SK-N-MC (cell line): ENCODE measurements around the gene BMERB1.

Source experiments
- DNase-seq: peaks from one replicate; pipeline ENCODE4 v3.0.0-alpha.2; 2011; ENCODE audit warnings: low read depth, low spot score
- H3K27ac ChIP-seq: fragments of 200-600 bp; sonication (generic); 2 replicates; pipeline ENCODE4 v1.5.1; 2016; ENCODE audit warnings: mixed run types
- H3K36me3 ChIP-seq: fragments of 200-600 bp; sonication (generic); 2 replicates; pipeline ENCODE4 v1.6.1; 2017; ENCODE audit warnings: antibody characterized with exemption, low read length, mixed read lengths; ENCODE audit not compliant: insufficient read depth
- H3K4me3 ChIP-seq: fragments of 200-600 bp; sonication (generic); 2 replicates; pipeline ENCODE4 v1.5.1; 2016
- H3K9ac ChIP-seq: fragments of 200-600 bp; sonication (generic); 2 replicates; pipeline ENCODE4 v1.8.0; 2017; ENCODE audit warnings: mixed run types, mixed read lengths; ENCODE audit not compliant: insufficient read length
- H3K9me3 ChIP-seq: fragments of 200-600 bp; sonication (generic); 2 replicates; pipeline ENCODE4 v1.6.1; 2017; ENCODE audit warnings: low read depth, mild to moderate bottlenecking, antibody characterized with exemption, low read length, moderate library complexity, mixed read lengths
- EZH2 ChIP-seq: fragments of 200-600 bp; sonication (generic); IDR thresholded peaks from one replicate; pipeline ENCODE4 v1.6.1; 2017; ENCODE audit warnings: antibody characterized with exemption
- FOXP2 ChIP-seq: optimal IDR thresholded peaks from 2 replicates; pipeline ENCODE3; 2011; ENCODE audit warnings: mild to moderate bottlenecking, moderate library complexity; ENCODE audit not compliant: insufficient read depth; ENCODE audit errors: extremely low read length, control extremely low read depth
- POLR2AphosphoS5 ChIP-seq: IDR thresholded peaks from 2 replicates; pipeline ENCODE4 v1.6.1; 2012; ENCODE audit warnings: mild to moderate bottlenecking, low read depth, low read length, borderline replicate concordance

BMERB1 gene

GRCh38 chr16:15489016-15489415 lies 54.6 kb downstream of the BMERB1 start:
- Histone ChIP-seq H3K9me3 (no peaks in the 10 kb centered on the region), H3K27ac (no peak overlapping the region), H3K9ac (no peak overlapping the region), H3K4me3 (no peak overlapping the region), H3K36me3 (no peaks in the 10 kb centered on the region)
- TF ChIP-seq POLR2AphosphoS5 (no peak), FOXP2 (no peak), EZH2 (no peak)
- DNase-seq = no peak

- no peak for DNase-seq
- no peak overlapping the region for H3K27ac ChIP-seq
- no peaks in the 10 kb centered on the region for H3K36me3 ChIP-seq
- no peaks in the 10 kb centered on the region for H3K9me3 ChIP-seq
- no peak overlapping the region for H3K4me3 ChIP-seq
- TF ChIP-seq FOXP2 (no peak), POLR2AphosphoS5 (no peak), EZH2 (no peak)
- H3K9ac ChIP-seq = no peak overlapping the region
Measured at GRCh38 chr16:15490123-15490711, 55.8 kb downstream of the BMERB1 start.

GRCh38 chr16:15491411-15491810 lies 57.0 kb downstream of the BMERB1 start:
- H3K4me3 ChIP-seq = no peak overlapping the region
- DNase-seq = no peak
- no peaks in the 10 kb centered on the region for H3K36me3 ChIP-seq
- H3K27ac ChIP-seq = no peak overlapping the region
- no peaks in the 10 kb centered on the region for H3K9me3 ChIP-seq
- TF ChIP-seq POLR2AphosphoS5 (no peak), FOXP2 (no peak), EZH2 (no peak)
- H3K9ac ChIP-seq = no peak overlapping the region

GRCh38 chr16:15492091-15492740 lies 57.8 kb downstream of the BMERB1 start:
- TF ChIP-seq POLR2AphosphoS5 (no peak), FOXP2 (no peak), EZH2 (no peak)
- H3K36me3 ChIP-seq = no peaks in the 10 kb centered on the region
- no peak overlapping the region for H3K4me3 ChIP-seq
- no peak overlapping the region for H3K27ac ChIP-seq
- H3K9me3 ChIP-seq = no peaks in the 10 kb centered on the region
- no peak for DNase-seq
- no peak overlapping the region for H3K9ac ChIP-seq

- no peaks in the 10 kb centered on the region for H3K9me3 ChIP-seq
- H3K9ac ChIP-seq = no peak overlapping the region
- no peak overlapping the region for H3K27ac ChIP-seq
- TF ChIP-seq POLR2AphosphoS5 (no peak), FOXP2 (no peak), EZH2 (no peak)
- H3K4me3 ChIP-seq = no peak overlapping the region
- DNase-seq = no peak
- H3K36me3 ChIP-seq = no peaks in the 10 kb centered on the region
Measured at GRCh38 chr16:15493466-15494180, 59.2 kb downstream of the BMERB1 start.

GRCh38 chr16:15494236-15494635 lies 59.8 kb downstream of the BMERB1 start:
- no peak for DNase-seq
- Histone ChIP-seq H3K9me3 (no peaks in the 10 kb centered on the region), H3K9ac (no peak overlapping the region), H3K27ac (no peak overlapping the region), H3K4me3 (no peak overlapping the region), H3K36me3 (no peaks in the 10 kb centered on the region)
- TF ChIP-seq POLR2AphosphoS5 (no peak), EZH2 (no peak), FOXP2 (no peak)

- no peaks in the 10 kb centered on the region for H3K36me3 ChIP-seq
- no peak for TF ChIP-seq POLR2AphosphoS5
- TF ChIP-seq FOXP2 = no peak
- no peak for TF ChIP-seq EZH2
- H3K9ac ChIP-seq = no peak overlapping the region
- DNase-seq = no peak
- H3K9me3 ChIP-seq = no peaks in the 10 kb centered on the region
- H3K4me3 ChIP-seq = no peak overlapping the region
- no peak overlapping the region for H3K27ac ChIP-seq
Measured at GRCh38 chr16:15495898-15496297, 61.5 kb downstream of the BMERB1 start.

- Histone ChIP-seq H3K27ac (no peak overlapping the region), H3K9ac (no peak overlapping the region)
Measured at GRCh38 chr16:15498427-15499175, 64.2 kb downstream of the BMERB1 start.

More at GRCh38 chr16:15498427-15499175, 64.2 kb downstream of the BMERB1 start:
- Histone ChIP-seq H3K36me3 (no peaks in the 10 kb centered on the region), H3K4me3 (no peak overlapping the region), H3K9me3 (no peaks in the 10 kb centered on the region)
- DNase-seq = no peak
- no peak for TF ChIP-seq EZH2
